ENCODE results near the gene SPX.

Gene SPX

GRCh38 chr12:21526721-21527345 lies 737 bp downstream of the SPX start:
- Histone ChIP-seq H3K4me1 (ENCODE audit: insufficient read depth, low read length) (no peaks in the 10 kb centered on the region), H3K9me3 (ENCODE audit: insufficient read depth, low read length, severe bottlenecking) (no peaks in the 10 kb centered on the region), H3K9ac (ENCODE audit: low read depth, low read length) (no peak overlapping the region), H3K27me3 (ENCODE audit: insufficient read depth, low read length, poor library complexity) (peaks cover 10% of the 10 kb centered on the region), H3K4me3 (ENCODE audit: low read depth in 1 of 2, low read length in 2 of 2) (no peak overlapping the region), H4K20me1 (ENCODE audit: insufficient read depth, low read length) (no peaks in the 10 kb centered on the region), H3K79me2 (ENCODE audit: insufficient read depth, low read length) (no peaks in the 10 kb centered on the region), H2AFZ (ENCODE audit: low read depth, low read length) (no peak overlapping the region), H3K4me2 (ENCODE audit: insufficient read depth, low read length) (no peak overlapping the region), H3K27ac (ENCODE audit: low read length) (no peak overlapping the region), H3K36me3 (ENCODE audit: insufficient read depth, low read length) (no peaks in the 10 kb centered on the region)
- DNase-seq (no peak), ATAC-seq (ENCODE audit: insufficient read depth, low read depth) (no peak)
- TF ChIP-seq CTCF (IDR thresholded peaks at IDR 0.05; ENCODE audit: borderline replicate concordance, extremely low read depth, low read length, poor library complexity, severe bottlenecking) (no peak), EZH2 (IDR thresholded peaks at IDR 0.05; ENCODE audit: borderline replicate concordance, low read depth, low read length, severe bottlenecking) (no peak)

GRCh38 chr12:21527451-21528180 lies 1.5 kb downstream of the SPX start:
- Histone ChIP-seq H3K36me3 (ENCODE audit: insufficient read depth, low read length) (no peaks in the 10 kb centered on the region), H3K4me2 (ENCODE audit: insufficient read depth, low read length) (no peak overlapping the region), H3K9ac (ENCODE audit: low read depth, low read length) (no peak overlapping the region), H3K9me3 (ENCODE audit: insufficient read depth, low read length, severe bottlenecking) (no peaks in the 10 kb centered on the region), H3K27ac (ENCODE audit: low read length) (no peak overlapping the region), H4K20me1 (ENCODE audit: insufficient read depth, low read length) (no peaks in the 10 kb centered on the region), H3K4me1 (ENCODE audit: insufficient read depth, low read length) (no peaks in the 10 kb centered on the region), H3K79me2 (ENCODE audit: insufficient read depth, low read length) (no peaks in the 10 kb centered on the region), H3K4me3 (ENCODE audit: low read depth in 1 of 2, low read length in 2 of 2) (no peak overlapping the region), H3K27me3 (ENCODE audit: insufficient read depth, low read length, poor library complexity) (peaks cover 10% of the 10 kb centered on the region), H2AFZ (ENCODE audit: low read depth, low read length) (no peak overlapping the region)
- TF ChIP-seq EZH2 (IDR thresholded peaks at IDR 0.05; ENCODE audit: borderline replicate concordance, low read depth, low read length, severe bottlenecking): no peak
- no peak for TF ChIP-seq CTCF (IDR thresholded peaks at IDR 0.05; ENCODE audit: borderline replicate concordance, extremely low read depth, low read length, poor library complexity, severe bottlenecking)
- ATAC-seq (ENCODE audit: insufficient read depth, low read depth): no peak
- DNase-seq: no peak

DNA sequence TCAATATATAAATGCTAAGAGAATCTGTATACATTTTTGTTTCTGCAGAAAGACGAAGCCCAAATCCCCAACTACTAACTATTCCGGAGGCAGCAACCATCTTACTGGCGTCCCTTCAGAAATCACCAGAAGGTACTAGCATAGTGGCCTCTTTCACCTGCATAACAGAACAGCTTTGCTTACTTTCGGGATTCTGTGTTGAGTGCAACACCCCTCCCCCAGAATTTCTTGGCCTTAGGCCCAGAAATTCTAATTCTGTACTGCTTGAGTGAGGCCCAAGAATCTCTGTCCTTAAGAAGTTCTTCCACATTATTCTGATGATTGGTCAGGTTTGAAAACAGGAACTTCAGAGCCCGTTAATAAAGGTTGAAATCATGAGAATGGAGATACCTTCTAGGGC lies 2.9 kb downstream of the SPX start:
- Histone ChIP-seq H2AFZ (ENCODE audit: low read depth, low read length) (no peak overlapping the region), H3K9me3 (ENCODE audit: insufficient read depth, low read length, severe bottlenecking) (no peaks in the 10 kb centered on the region), H3K4me3 (ENCODE audit: low read depth in 1 of 2, low read length in 2 of 2) (no peak overlapping the region), H4K20me1 (ENCODE audit: insufficient read depth, low read length) (no peaks in the 10 kb centered on the region), H3K27me3 (ENCODE audit: insufficient read depth, low read length, poor library complexity) (peaks cover 10% of the 10 kb centered on the region), H3K27ac (ENCODE audit: low read length) (no peak overlapping the region), H3K4me1 (ENCODE audit: insufficient read depth, low read length) (no peaks in the 10 kb centered on the region), H3K36me3 (ENCODE audit: insufficient read depth, low read length) (no peaks in the 10 kb centered on the region), H3K4me2 (ENCODE audit: insufficient read depth, low read length) (no peak overlapping the region), H3K9ac (ENCODE audit: low read depth, low read length) (no peak overlapping the region), H3K79me2 (ENCODE audit: insufficient read depth, low read length) (no peaks in the 10 kb centered on the region)
- TF ChIP-seq EZH2 (IDR thresholded peaks at IDR 0.05; ENCODE audit: borderline replicate concordance, low read depth, low read length, severe bottlenecking): no peak
- no peak for TF ChIP-seq CTCF (IDR thresholded peaks at IDR 0.05; ENCODE audit: borderline replicate concordance, extremely low read depth, low read length, poor library complexity, severe bottlenecking)
- DNase-seq: no peak
- ATAC-seq (ENCODE audit: insufficient read depth, low read depth): no peak
